Nucleus accumbens (tissue), 56 donors: ENCODE data around the gene SLC13A2.

Source experiments
- DNase-seq, 56 donors: peaks; one replicate each; lab custom pipeline; 2025; lab: John Stamatoyannopoulos, UW

Gene SLC13A2

DNA sequence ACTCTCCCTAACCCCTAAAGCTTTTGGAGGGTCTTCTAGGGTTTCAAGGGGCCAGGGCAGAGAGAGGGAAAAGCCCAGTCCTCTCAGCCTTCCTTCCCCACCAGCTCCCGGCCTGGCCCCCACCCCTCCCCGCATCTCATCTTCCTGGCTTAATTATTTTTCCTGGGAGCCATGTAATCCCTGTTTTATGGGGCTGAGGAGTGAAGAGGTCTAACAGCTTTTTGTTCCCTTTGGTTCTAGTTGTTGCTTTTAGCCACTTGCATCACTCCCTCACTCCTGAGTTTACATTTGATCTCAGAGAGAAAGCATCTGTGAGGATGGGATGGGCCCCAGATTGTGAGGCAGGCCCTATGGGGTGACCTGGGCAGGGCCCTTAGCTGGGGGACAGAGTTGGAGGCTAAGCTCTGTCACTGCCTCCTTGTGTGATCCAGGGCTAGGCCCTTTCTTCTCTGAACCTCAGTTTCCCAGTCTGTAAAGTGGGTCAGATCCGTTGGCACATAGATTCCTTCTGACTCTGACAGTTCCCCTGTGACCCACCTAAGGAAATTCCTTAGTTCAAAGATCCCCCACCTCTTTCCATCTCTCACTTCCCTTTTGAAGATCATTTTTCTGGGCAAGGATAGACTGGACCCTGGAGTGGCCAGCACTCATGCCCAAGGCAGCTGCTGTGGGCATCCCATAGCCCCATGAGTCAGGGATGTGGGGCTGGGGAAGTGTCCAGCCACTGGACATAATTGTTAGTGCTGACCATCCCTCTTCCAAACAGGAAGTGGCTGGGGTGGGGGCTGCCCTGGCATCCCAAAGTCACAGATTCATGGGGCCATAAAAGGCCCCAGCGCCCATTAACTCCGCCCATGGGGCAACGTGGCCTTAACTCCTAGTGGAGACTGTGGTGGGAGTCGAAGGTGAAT is 58.9 kb downstream of the SLC13A2 start:
- DNase-seq, result no peak

DNA sequence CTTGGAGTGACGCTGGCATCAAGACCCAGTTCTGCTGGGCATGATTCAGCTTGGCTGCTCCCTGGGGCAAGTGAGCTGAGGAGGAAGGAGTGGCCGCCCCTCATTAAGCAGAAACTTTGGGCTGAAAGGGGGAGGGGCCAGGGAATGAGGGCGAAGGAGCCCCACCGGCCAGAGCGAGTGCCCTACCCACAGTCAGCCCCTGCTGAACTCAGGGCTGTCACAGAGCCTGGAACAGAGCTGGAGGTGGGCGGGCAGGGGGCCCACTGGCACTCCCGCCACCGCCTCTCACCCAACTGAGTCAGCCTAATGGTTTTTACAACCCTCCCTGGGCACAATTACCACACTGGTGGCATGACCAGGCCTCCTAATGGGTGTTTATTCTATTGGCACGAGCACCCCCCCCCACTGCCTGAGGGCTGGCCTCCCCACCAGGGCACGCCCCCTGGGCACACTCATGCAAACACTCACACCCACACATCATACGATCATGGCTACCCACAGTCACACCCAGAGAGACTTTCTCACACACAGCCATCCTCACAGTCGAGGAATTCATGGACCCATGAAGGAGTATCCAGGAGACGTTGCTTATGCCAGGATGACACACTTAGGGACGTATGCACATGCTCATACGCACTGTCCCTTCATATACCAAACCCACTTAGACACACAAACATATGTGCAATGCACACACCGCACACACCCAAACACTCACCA is 59.8 kb downstream of the SLC13A2 start:
- peak in 1 of 56 donors; percentile 34 for DNase-seq

DNA sequence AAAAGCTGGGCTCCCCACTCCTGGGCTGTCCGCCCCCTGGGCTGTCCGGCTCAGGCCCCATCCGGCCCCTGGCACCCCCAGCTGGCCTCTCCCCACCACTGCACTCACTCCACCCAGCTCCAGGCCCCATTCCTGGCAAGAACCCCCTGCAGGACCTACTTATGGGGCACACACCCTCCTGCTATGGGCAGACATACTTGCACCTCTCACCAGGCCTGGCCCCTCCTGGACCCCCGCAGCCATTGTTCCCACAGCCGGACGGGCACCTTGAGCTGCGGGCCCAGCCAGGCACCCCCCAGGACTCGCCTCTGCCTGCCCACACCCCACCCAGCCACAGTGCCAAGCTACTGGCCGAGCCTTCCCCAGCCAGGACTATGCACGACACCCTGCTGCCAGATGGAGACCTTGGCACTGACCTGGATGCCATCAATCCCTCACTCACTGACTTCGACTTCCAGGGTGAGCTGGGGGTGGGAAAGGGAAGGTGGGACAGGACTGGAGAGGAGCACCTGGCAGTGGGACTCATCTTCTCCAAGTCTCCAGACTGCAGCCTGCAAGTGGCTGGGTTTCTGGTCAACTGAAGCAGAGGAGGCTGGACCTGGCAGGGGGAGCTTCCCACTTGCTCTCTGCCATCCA is 61.4 kb downstream of the SLC13A2 start:
- no peak for DNase-seq

DNA sequence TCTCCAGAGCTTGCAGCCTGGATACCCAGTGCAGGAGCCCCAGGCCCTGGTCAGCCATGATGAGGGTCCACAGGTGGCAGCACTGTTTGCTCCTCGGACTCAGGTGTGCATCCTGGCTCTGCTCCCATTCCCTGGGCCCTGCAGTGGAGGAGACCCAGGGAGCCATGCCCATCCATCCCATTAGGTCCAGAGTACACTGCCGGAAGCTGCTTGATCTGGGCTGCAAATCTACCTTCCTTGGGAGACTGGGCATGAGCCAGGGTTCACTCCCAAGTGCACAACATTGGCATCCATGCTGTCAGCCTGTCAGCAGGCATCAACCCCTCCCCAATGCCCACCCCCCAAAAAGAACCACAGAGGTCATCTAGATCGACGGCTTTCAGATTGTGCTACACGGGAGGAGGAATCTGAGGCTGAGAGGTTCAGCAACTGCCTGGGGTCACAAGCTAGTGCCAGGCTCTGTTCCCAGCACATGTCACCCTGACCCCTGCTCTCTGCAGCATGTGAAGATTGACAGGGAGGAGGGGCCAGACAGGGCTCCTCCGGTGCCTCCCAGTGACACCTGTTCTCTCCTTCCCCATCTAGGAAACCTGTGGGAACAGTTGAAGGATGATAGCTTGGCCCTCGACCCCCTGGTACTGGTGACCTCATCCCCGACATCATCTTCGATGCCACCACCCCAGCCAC is 63.2 kb downstream of the SLC13A2 start:
- no peak for DNase-seq

DNA sequence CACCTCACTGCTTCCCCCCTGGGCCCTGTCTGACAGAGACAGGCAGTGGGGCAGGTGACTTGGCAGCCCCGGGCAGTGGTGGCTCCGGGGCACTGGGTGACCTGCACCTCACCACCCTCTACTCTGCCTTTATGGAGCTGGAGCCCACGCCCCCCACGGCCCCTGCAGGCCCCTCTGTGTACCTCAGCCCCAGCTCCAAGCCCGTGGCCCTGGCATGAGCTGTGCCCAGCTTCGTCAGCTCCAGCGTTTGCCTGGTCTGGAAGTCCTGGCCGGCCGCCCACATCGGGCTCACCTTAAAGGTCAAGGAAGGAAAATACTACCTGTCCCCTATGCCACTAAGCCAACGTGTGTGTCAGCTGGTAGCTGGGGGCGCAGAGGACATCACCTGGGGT is 63.8 kb downstream of the SLC13A2 start:
- DNase-seq, result no peak

DNA sequence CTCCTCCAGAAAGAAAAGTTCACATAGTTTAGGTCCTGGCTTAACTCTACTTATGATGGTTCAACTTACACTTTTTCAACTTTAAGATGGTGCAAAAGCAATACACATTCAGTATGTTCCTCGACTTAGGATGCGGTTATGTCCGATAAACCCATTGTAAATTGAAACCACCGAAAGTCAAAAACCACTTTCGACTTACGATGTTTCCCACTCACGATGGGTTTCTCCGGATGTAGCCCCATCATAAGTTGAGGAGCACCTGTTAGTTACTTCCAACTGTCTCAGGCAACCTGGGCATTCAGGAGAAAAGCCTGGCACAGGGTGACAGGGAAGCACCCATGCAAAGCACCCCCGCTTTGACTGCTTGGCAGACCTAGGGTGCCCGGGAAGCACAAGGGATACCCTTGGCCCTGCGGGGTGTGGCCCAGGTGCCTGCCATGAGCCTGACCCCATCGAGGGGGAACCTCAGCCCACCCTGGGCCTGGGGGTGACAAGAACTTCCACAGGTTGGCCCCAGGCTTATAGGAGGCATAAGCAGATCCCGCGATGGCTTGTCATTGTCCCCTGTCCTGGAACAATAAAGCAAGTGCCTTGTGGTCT is 65.0 kb downstream of the SLC13A2 start:
- DNase-seq, result no peak

DNA sequence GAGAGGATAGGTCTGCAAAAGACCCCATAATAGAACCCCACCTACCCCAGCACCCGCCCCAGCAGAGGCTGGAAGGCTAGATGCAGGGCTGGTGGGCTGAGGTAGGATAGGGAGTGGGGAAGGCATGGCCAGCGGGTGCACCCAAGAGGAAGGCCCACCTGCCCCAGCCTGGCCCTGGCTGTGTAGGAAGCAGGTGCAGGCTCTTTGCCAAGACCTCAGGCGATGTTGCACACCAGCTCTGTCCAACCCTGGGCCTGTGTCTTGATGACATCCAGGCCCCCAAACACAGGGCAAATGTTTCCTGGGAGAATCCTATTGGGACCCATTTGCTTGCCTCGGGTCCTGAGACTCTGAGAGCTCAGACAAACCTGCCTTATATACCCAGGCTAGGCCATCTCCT is 66.8 kb downstream of the SLC13A2 start:
- DNase-seq, result no peak

DNA sequence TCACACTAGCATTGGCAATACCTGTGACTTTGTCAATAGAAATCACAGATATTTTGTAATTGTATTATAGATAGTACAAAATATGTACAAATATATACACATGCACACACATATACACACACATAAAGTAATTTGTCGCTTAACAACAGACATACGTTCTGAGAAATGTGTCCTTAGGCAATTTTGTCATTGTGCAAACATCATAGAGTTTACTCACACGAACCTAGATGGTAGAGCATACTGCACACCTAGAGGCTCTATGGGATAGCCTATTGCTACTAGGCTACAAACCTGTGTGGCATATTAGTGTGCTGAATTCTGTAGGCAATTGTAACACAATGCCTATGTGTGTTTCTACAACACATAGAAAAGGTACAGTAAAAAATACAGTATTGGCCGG is 68.0 kb downstream of the SLC13A2 start:
- DNase-seq, result no peak

DNA sequence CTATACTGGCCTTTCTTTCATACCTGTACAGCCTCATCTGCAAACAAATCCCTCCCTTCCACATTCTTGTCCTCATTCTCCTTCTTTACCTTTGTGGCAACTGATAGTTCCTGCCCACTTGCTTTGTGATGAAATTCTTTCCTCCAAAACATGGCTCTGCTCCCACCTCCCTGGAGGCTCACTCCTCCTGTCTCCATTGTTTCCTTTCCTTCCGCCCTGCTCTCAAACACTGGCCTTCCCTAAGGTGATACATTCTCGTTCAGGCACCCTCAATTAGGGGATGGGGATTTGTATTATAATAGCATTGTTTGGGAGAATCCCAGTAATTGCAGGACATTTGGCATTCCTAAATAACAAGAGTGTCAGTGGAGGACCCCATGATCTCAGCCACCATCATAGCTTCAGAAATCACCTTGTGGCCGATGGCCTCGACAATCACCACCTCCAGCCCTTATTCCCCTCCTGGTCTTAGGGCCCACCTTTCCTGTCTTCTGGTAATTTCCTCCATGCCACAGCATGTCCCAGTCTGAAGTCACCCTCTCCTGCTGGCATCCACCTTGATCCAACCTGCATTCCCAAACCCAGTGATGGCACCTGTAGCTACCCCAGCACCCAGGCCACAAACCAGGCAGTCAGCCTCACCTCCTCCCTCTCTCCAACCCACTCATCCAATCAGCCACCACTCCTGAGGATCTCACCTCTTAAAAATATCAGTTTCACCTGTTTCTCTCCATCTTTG is 71.1 kb downstream of the SLC13A2 start:
- DNase-seq, result no peak

DNA sequence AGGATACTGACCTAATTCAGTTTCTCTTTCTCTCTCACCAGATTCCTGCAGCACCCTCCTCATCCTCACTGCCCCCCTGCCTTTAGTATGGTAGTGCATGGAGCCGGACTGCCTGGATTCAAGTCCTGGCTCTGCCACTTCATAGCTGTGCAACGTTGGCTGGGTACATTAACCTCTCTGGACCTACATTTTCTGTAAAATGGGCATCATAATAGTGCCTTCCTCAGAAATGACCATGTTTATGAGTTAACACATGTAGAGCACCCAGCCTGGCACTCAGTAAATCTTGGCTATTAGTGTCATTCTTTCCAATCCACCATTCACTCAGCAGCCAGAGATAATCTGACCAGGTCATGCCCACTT is 71.7 kb downstream of the SLC13A2 start:
- DNase-seq, result no peak

DNA sequence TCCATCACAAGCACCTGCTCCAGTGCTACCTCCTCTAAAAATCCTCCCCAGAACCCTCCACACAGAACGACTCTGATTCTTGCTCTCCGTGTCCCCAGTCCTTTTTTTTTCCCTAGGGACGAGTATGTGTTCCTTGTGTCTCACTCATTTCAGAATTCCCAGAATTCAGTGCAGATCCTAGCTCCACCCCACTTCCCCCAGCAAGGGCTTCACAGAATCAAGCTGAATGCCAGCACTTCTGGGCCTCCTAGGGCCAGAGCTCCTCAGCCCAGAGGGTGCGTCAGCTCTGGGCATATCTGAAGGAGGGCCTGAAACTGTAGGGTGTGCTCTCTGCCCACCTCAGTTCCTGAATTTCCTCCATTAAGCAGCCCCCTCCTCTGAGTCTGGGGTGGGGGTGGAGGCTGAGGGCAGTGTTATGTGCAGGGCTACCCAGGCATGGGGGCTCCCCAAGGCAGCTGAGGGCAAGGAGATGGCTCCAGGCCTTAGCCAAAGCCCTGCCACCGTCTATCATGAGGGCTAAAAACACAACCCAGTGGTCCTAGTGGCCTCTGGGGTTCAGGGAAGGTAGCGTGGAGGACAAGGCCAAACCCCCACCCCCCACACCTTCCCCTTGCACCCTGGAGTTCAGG is 72.5 kb downstream of the SLC13A2 start:
- no peak for DNase-seq

DNA sequence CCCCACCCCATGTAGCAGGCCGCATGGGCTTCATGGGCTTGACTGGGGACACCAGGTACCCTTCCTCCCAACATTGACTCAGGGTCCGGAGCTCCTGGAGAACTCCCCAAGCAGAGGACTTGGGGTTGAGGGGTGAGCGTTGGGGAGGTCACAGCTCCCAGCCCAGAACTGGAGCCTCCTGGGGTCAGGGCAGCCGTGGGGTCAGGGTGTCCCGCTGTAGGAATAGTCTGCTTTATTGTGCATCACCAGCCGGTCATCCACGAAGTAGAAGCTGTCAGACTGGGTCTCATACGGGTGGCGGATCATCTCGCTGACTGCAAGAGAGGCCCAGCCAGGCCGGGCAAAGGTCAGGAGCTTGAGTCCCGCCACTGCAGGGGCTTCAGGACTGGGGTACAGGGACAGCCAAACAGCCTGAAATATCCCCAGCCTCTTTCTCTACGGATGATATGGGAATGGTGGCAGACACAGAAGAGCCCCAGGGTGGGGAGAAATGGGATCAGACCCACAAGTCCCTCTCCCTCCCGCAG is 73.7 kb downstream of the SLC13A2 start:
- DNase-seq, result no peak
